Peyer's patch (tissue), 4 donors: ENCODE measurements around the gene PPFIA4.

Source experiments
- POLR2A ChIP-seq, 2 donors: fragments of 450-650 bp; IDR thresholded peaks; one replicate each; pipeline ENCODE4 v1.5.1; 2017; ENCODE audit warnings: antibody characterized with exemption in 2 of 2, mild to moderate bottlenecking in 2 of 2, moderate library complexity in 2 of 2
- TF ChIP-seq, protein P1 (sequence below), 6 experiments: fragments of 450-650 bp in 4 of 6; fragments of 200-600 bp in 2 of 6; sonication (generic) in 1 of 6; IDR thresholded peaks; one replicate each; pipeline ENCODE4 v1.5.1; 2017 to 2019; ENCODE audit warnings: antibody characterized with exemption in 6 of 6, mild to moderate bottlenecking in 3 of 6, moderate library complexity in 1 of 6

DNA sequence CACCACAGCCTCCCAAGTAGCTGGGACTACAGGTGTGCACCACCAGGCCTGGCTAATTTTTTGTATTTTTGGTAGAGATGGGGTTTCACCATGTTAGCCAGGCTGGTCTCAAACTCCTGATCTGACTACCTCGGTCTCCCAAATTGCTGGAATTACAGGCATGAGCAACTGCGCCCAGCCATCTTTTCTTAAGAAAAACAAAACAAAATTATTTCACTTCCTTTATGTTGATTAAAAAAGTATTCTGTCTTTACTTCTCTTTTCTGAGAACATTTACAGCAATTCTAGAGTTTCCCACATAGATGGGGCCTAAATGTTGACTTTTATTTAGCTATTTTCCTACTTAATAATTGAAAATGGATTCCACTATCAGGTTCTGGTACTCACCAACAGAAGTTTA is 36.4 kb upstream of the PPFIA4 start:
- TF ChIP-seq, protein P1, sequence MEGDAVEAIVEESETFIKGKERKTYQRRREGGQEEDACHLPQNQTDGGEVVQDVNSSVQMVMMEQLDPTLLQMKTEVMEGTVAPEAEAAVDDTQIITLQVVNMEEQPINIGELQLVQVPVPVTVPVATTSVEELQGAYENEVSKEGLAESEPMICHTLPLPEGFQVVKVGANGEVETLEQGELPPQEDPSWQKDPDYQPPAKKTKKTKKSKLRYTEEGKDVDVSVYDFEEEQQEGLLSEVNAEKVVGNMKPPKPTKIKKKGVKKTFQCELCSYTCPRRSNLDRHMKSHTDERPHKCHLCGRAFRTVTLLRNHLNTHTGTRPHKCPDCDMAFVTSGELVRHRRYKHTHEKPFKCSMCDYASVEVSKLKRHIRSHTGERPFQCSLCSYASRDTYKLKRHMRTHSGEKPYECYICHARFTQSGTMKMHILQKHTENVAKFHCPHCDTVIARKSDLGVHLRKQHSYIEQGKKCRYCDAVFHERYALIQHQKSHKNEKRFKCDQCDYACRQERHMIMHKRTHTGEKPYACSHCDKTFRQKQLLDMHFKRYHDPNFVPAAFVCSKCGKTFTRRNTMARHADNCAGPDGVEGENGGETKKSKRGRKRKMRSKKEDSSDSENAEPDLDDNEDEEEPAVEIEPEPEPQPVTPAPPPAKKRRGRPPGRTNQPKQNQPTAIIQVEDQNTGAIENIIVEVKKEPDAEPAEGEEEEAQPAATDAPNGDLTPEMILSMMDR (IDR thresholded peaks at IDR 0.05): no peak
- TF ChIP-seq POLR2A (IDR thresholded peaks at IDR 0.05): no peak
